Transverse colon (tissue), 3 donors: ENCODE data around the gene TMEM235.

Source experiments
- CTCF ChIP-seq, 5 experiments: fragments of 200-600 bp in 3 of 5; fragments of 450-650 bp in 2 of 5; sonication (generic) in 3 of 5; IDR thresholded peaks; 1 replicate in 2 of 5; 2 replicates in 3 of 5; pipeline ENCODE4 v1.5.1; 2016 to 2017; ENCODE audit warnings: antibody characterized with exemption in 5 of 5, inconsistent platforms in 3 of 5, mild to moderate bottlenecking in 2 of 5, moderate library complexity in 1 of 5
- POLR2A ChIP-seq: fragments of 450-650 bp; IDR thresholded peaks from one replicate; pipeline ENCODE4 v1.6.1; 2016; ENCODE audit warnings: antibody characterized with exemption, mild to moderate bottlenecking, moderate library complexity

DNA sequence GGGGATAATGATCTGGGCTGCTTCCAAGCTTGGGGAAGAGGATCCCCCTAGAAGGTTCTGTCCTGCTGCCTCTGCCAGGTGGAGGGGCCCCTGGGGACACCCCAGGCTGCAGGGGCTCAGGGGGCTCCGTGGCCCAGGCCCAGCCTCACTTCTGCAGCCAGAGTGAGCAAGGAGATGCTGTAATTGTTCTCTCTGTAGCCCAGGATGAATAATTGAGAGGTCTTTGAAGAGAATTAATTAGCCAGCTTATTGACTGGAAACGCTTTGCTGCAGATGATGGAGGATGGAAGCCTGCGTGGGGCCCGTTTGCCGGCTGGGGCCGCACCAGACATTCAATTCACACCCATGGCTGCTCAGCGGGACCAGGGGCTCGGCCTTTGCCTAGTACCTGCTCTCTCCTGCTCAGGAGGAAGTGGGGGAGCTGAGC is 38.5 kb downstream of the TMEM235 start:
- TF ChIP-seq POLR2A: no peak
- TF ChIP-seq CTCF (IDR thresholded peaks at IDR 0.05): no peak
